Large intestine (tissue), 12 donors: ENCODE results near the gene C11orf58. TPM values are rescaled to one million over a fixed set of nuclear protein-coding genes. Genes with fewer than 3 reads are reported as not detected.
A peak's percentile ranks its signal among the peaks of the same experiment; 100 is the strongest.

Experiments
- DNase-seq, 2 donors: peaks; one replicate each; pipeline versions ENCODE4 v3.0.0 to v3.0.0-alpha.2; 2013
- H3K27ac ChIP-seq: one replicate; pipeline ENCODE4 v1.5.1; 2013; ENCODE audit warnings: low read length
- H3K27me3 ChIP-seq: 2 replicates; pipeline ENCODE4 v1.6.1; 2013; ENCODE audit warnings: low read length; ENCODE audit not compliant: control insufficient read depth, insufficient read depth
- H3K36me3 ChIP-seq: 2 replicates; pipeline ENCODE4 v1.6.1; 2013; ENCODE audit warnings: low read length; ENCODE audit not compliant: control insufficient read depth, insufficient read depth
- H3K4me1 ChIP-seq: one replicate; pipeline ENCODE4 v1.6.1; 2013; ENCODE audit warnings: low read length; ENCODE audit not compliant: control insufficient read depth, insufficient read depth
- H3K4me3 ChIP-seq: one replicate; pipeline ENCODE4 v1.5.1; 2013; ENCODE audit warnings: low read length
- H3K9me3 ChIP-seq: one replicate; pipeline ENCODE4 v1.6.1; 2013; ENCODE audit warnings: mild to moderate bottlenecking, low read depth, low read length, moderate library complexity; ENCODE audit not compliant: control insufficient read depth
- WGBS: methylation state at CpG from one replicate; pipeline ENCODE4 v1.1.5; 2013; ENCODE audit warnings: low lambda C conversion rate; ENCODE audit not compliant: insufficient coverage; 5-methylcytosine and 5-hydroxymethylcytosine counted together
- long read RNA-seq, 11 donors: transcript quantifications; one replicate each; lab custom pipeline, GENCODE V29; 2026
- polyA plus RNA-seq: library from polyadenylated mRNA; unstranded; fragments of 120-200 nt; gene quantifications from one replicate; pipeline ENCODE4 v1.2.1, GENCODE V29; 2013

C11orf58 gene
- 172 TPM for polyA plus RNA-seq
- long read RNA-seq, donor 1, full-length matches to known transcripts, result 65 of 65 reads
- long read RNA-seq, donor 1, partial matches to known transcripts, result 0 of 65 reads
- long read RNA-seq, donor 1, other reads (novel, unspliced or antisense), result 0 of 65 reads
- long read RNA-seq, donor 2, full-length matches to known transcripts, result 166 of 191 reads
- long read RNA-seq, donor 2, partial matches to known transcripts, result 20 of 191 reads
- long read RNA-seq, donor 2, other reads (novel, unspliced or antisense), result 5 of 191 reads
- long read RNA-seq, donor 3, result 0 reads
- long read RNA-seq, donor 4, full-length matches to known transcripts, result 25 of 31 reads
- long read RNA-seq, donor 4, partial matches to known transcripts, result 6 of 31 reads
- long read RNA-seq, donor 4, other reads (novel, unspliced or antisense), result 0 of 31 reads
- long read RNA-seq, donor 5, full-length matches to known transcripts, result 90 of 96 reads
- long read RNA-seq, donor 5, partial matches to known transcripts, result 6 of 96 reads
- long read RNA-seq, donor 5, other reads (novel, unspliced or antisense), result 0 of 96 reads
- long read RNA-seq, donor 6, full-length matches to known transcripts, result 116 of 150 reads
- long read RNA-seq, donor 6, partial matches to known transcripts, result 28 of 150 reads
- long read RNA-seq, donor 6, other reads (novel, unspliced or antisense), result 6 of 150 reads
- long read RNA-seq, donor 7, full-length matches to known transcripts, result 77 of 91 reads
- long read RNA-seq, donor 7, partial matches to known transcripts, result 14 of 91 reads
- long read RNA-seq, donor 7, other reads (novel, unspliced or antisense), result 0 of 91 reads
- long read RNA-seq, donor 8, full-length matches to known transcripts, result 167 of 219 reads
- long read RNA-seq, donor 8, partial matches to known transcripts, result 44 of 219 reads
- long read RNA-seq, donor 8, other reads (novel, unspliced or antisense), result 8 of 219 reads
- long read RNA-seq, donor 9, full-length matches to known transcripts, result 157 of 226 reads
- long read RNA-seq, donor 9, partial matches to known transcripts, result 61 of 226 reads
- long read RNA-seq, donor 9, other reads (novel, unspliced or antisense), result 8 of 226 reads
- long read RNA-seq, donor 10, full-length matches to known transcripts, result 116 of 154 reads
- long read RNA-seq, donor 10, partial matches to known transcripts, result 38 of 154 reads
- long read RNA-seq, donor 10, other reads (novel, unspliced or antisense), result 0 of 154 reads
- long read RNA-seq, donor 11, full-length matches to known transcripts, result 94 of 106 reads
- long read RNA-seq, donor 11, partial matches to known transcripts, result 7 of 106 reads
- long read RNA-seq, donor 11, other reads (novel, unspliced or antisense), result 5 of 106 reads

GRCh38 chr11:16738193-16738946 is at the start of gene C11orf58:
Gene C11orf58 (plus strand): TSS chr11:16738647. CDS start chr11:16738779, 132 bp downstream.
- DNase-seq, result peak; percentile 97 to 99
- Histone ChIP-seq H3K9me3 (no peaks in the 10 kb centered on the region), H3K4me1 (peaks cover 5% of the 10 kb centered on the region), H3K27me3 (no peaks in the 10 kb centered on the region), H3K4me3 (peak within 1 kb of the TSS; percentile 69), H3K27ac (peak within 1 kb of the TSS; percentile 82), H3K36me3 (peaks cover 5% of the 10 kb centered on the region)
- WGBS, result no CpG with 5 or more reads among the region's 47 CpGs

DNA sequence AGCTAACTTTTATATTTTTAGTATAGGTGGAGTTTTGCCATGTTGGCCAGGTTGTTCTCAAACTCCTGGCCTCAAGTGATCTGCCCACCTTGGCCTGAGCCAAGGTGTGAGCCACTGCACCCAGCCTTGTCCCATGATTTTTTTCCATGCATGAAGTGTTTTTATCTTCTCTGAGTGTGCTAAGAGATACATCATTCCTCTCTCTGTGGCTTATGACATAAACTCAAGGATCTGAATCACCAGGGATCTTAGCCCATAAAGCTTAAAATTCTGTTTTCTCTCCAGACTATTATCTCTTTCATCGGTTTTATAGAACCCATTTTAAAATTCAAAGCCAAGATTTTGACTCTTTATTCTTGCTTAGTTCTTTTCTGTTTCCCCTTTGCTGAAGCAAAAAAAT is 48.4 kb upstream of the C11orf58 start:
- H3K27ac ChIP-seq, result no peak overlapping the region
- H3K9me3 ChIP-seq, result no peaks in the 10 kb centered on the region
- no peaks in the 10 kb centered on the region for H3K36me3 ChIP-seq
- WGBS, result 100% methylated on average over 1 of the region's 1 CpG
- H3K27me3 ChIP-seq, result no peaks in the 10 kb centered on the region
- no peaks in the 10 kb centered on the region for H3K4me1 ChIP-seq
- DNase-seq, result no peak
- no peak overlapping the region for H3K4me3 ChIP-seq

DNA sequence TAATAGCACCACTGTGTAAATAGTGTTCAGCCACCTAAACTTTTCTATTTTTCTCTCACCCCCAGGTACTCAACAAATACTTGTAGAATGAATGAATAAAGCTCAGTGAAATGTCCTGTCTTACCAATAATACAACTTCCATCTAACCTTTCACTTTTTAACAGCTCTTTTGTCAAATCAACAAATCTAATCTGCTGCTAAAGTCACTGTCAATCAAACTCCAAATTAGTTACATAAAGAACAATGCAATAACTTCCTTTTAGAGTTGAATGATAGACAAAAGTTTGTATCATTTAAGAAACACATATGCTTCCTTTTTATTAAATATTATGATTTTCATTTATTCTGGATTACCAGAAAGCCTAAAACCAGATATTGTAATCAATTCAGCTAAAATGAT is 34.7 kb upstream of the C11orf58 start:
- no peak for DNase-seq
- Histone ChIP-seq H3K27ac (no peak overlapping the region), H3K9me3 (no peaks in the 10 kb centered on the region), H3K36me3 (no peaks in the 10 kb centered on the region), H3K4me1 (no peaks in the 10 kb centered on the region), H3K4me3 (no peak overlapping the region), H3K27me3 (peaks cover 2% of the 10 kb centered on the region)

DNA sequence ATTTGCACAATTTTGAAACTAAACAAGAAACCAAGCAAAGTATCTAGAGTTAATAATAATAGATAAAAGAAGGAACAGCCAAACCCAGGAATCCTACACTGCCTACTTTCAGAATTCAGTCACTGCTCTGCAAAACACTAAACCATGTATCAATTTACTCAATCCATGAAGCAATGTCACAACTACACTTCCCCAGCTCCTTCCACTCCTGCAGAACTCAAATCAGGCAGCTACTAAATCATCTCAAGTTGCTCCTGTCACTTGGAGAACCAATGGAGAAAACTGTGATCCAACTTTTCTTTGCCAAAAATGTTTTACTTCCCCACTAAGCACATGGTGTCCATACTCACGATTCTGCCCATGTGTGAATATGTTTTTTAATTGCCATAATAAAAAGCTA is 24.9 kb upstream of the C11orf58 start:
- WGBS, result no CpG with 5 or more reads among the region's 1 CpG
- DNase-seq, result no peak
- H3K36me3 ChIP-seq, result no peaks in the 10 kb centered on the region
- H3K27me3 ChIP-seq, result no peaks in the 10 kb centered on the region
- no peaks in the 10 kb centered on the region for H3K9me3 ChIP-seq
- no peak overlapping the region for H3K27ac ChIP-seq
- H3K4me1 ChIP-seq, result no peaks in the 10 kb centered on the region
- H3K4me3 ChIP-seq, result no peak overlapping the region

- 100% methylated on average over 1 of the region's 3 CpGs for WGBS
These were observed 15.7 kb upstream of the C11orf58 start for GRCh38 chr11:16722581-16723344.

GRCh38 chr11:16727806-16728205 is 10.6 kb upstream of the C11orf58 start:
- no peak overlapping the region for H3K4me3 ChIP-seq
- H3K27ac ChIP-seq, result no peak overlapping the region
- no peaks in the 10 kb centered on the region for H3K27me3 ChIP-seq
- DNase-seq, result no peak
- H3K9me3 ChIP-seq, result no peaks in the 10 kb centered on the region
- WGBS, result no CpG with 5 or more reads among the region's 3 CpGs
- no peaks in the 10 kb centered on the region for H3K4me1 ChIP-seq
- no peaks in the 10 kb centered on the region for H3K36me3 ChIP-seq

More at GRCh38 chr11:16722581-16723344, 15.7 kb upstream of the C11orf58 start:
- H3K4me3 ChIP-seq, result no peak overlapping the region
- H3K36me3 ChIP-seq, result no peaks in the 10 kb centered on the region
- H3K27ac ChIP-seq, result no peak overlapping the region
- H3K27me3 ChIP-seq, result no peaks in the 10 kb centered on the region
- no peaks in the 10 kb centered on the region for H3K9me3 ChIP-seq
- no peaks in the 10 kb centered on the region for H3K4me1 ChIP-seq
- DNase-seq, result no peak

- H3K4me1 ChIP-seq, result peaks cover 5% of the 10 kb centered on the region
- 0% methylated on average over 2 of the region's 6 CpGs for WGBS
- H3K9me3 ChIP-seq, result no peaks in the 10 kb centered on the region
- H3K27me3 ChIP-seq, result no peaks in the 10 kb centered on the region
- peak overlapping the region; percentile 69 for H3K4me3 ChIP-seq
- peaks cover 5% of the 10 kb centered on the region for H3K36me3 ChIP-seq
- H3K27ac ChIP-seq, result peak overlapping the region; percentile 76
- DNase-seq, result no peak
These were observed 642 bp upstream of the C11orf58 start for GRCh38 chr11:16737818-16738192.

DNA sequence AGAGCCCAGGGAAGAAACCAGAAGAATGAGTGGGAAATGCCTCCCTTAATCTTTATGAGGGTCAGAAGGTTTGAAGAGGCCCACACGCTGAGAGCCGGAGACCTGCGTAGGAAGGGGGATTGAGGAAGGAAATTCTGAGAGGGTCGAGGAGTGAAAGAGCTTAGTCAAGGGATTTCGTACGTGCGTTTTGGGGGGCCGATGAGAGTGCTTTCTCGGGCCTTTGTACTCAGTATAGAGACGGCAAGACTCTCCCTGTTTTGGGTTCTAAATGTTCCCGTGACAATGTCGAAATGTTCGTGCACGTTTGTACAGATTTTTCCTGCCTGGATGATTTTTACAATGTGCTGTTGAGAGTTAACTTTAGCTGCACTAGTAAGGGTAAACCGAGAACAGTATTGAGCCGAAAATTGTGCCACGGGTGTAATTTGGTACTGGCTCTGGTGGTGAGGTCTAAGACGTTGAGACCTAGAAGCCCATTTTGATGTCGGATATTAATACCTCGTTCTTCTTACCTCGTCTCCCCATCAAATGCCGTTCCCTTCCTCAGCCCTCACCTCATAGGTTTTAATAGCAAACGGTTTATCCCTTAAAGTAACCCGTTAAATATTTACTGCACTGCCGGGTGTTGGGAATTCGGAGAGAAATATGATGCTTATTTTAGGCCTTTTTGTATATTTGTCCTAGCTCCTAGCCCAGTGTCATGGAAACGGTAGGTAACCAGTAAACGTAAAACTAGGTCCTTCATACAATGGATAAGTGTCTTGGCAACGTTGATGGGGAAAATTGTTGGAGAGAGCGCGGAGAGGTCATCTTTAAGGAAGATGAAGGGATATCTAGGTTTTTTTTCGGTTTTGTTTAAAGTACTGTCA is 734 bp downstream of the C11orf58 start:
- H3K9me3 ChIP-seq, result no peaks in the 10 kb centered on the region
- peaks cover 5% of the 10 kb centered on the region for H3K4me1 ChIP-seq
- DNase-seq, result no peak
- WGBS, result 0% methylated on average over 7 of the region's 32 CpGs
- peaks cover 5% of the 10 kb centered on the region for H3K36me3 ChIP-seq
- no peaks in the 10 kb centered on the region for H3K27me3 ChIP-seq
- H3K27ac ChIP-seq, result peak overlapping the region; percentile 82
- H3K4me3 ChIP-seq, result peak overlapping the region; percentile 69
